ENCODE measurements around the gene MTCP1.

MTCP1 gene

DNA sequence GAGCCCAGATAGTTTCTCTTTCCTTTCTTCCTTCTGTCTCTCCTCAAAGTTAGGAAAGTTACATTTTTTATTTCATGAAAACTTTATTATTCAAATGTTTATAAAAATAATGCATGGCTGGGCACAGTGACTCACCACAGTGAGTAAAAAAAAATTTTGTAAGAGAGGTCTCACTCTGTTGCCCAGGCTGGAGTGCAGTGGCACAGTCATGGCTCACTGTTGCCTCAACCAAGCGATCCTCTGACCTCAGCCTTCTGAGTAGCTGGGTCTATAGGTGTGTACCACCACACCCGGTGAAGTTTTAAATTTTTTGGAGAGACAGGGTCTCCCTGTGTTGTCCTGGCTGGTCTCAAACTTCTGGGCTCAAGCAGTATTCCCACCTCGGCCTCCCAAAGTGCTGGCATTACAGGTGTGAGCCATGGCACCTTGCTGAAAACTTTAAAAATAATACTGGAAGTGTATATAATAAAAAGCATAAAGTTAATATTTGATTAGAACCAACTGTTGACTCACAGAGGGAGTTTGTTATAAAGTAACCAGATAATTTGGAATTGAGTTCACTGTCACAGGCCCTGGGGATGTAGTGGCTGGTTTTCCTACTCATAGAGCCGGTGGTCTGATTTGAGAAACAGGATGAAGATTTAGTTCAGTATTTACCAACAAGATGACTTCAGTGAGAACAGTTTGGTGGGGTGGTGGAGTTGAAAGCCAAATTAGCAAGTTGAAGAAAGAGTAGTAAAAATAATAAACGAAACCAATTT is 18.0 kb downstream of the MTCP1 start:
- no peak for DNase-seq

DNA sequence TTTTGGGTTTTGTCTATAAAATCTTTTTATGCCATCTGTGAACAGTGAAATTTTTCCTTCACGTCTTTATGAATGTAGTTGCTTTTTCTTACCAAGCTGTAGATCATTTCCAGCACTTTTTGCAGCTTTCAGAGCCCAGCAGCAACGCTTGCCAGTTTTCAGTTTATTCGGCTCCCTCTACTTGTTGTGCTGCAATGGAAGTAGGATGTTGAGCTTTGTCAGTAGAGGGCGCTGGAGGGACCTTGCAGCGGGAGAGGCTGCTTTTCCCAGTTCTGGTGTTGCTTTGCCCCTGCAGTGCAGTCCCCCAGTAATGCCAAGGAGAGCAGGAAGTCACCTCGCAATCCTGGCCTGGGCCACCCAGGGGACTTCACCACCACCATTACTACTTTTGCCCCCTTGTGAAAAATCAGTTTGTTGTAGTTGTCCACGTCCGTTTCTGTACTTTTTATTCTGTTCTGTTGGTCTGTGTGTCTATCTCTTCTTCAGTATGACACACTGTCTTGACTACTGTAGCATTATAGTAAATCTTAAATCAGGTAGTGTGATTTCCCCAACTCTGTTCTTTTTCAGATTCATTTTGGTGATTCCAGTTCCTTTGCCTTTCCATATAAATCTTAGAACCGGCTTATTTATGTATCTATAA is 21.8 kb downstream of the MTCP1 start:
- DNase-seq = peak; percentile 34

DNA sequence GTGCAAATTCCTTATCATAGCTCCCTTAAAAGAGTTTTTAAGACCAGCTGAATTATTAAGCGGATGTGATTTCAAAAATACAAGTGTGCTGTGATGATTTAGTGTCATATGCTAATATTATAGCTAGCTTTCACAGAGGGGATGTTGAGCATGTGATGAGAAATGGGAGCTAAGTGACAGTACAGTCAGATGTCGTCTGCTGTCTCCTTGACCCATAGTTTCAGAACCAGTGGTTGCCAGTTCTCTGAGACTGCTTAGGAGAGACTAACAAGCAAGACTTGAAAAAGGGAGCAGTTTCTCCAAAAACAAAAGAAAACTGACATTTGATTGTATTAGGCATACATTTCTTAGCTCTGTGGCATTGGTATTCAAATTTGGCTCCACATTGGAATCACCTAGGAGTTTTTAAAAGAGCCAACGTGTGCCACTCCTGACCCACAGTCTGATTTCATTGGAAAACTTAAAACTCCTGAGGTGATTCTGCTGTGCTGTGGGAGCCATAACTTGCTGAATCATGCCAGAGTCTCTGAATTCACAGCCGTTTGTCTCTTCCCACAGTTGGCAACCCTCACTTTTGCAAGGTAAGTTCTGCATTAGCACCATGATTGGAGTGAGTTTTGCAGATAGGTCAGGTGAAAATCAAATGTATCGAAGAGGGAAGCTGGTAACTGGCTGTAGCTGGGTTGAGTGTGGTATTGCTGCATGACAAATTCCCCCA is 24.0 kb downstream of the MTCP1 start:
- DNase-seq = no peak

DNA sequence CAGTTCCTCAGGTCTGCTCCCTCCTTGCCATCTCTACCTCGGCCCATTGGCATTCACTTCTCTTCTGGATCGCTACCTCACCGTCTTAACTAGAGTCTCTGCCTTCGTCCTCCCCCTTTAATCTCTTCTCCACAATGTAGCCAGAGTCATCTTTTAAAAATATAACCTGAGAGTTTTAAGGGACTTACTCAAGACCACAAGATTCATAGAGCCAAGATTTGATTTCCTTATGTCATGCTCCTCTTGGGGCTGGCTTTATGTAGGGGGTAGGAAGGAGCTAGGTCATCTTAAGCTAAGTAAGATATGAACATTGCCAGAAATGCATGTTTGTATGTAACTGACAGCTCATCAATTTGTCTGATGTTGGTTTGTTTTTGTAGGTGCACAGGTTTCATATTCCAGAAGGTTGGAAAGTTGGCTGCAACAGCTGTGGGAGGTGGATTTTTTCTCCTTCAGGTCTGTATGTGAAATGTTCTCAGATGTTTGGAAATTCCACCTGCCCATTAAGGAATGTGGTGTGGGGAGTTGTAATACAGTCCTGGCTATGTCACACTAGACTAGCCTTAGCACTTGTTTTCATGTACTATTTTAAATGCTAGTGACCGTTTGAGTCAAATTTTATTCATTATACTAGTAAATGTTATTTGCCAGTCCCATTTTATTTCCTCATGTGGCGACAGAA is 24.7 kb downstream of the MTCP1 start:
- no peak for DNase-seq

DNA sequence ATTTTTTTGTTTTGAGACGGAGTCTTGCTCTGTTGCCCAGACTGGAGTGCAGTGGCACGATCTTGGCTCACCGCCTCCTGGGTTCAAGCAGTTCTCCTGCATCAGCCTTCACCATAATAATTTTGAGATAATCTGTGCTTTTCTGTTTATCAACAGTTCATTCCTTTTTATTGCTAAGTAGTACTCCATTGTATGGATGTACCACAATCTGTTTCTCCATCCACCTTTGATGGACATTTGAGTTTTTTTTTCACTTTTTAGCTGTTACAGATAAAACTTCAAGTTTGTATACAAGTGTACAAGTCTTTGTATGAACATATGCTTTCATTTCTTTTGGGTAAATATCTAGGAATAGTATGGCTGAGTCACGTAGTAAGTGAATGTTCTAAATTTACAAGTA is 35.2 kb downstream of the MTCP1 start:
- DNase-seq = no peak

DNA sequence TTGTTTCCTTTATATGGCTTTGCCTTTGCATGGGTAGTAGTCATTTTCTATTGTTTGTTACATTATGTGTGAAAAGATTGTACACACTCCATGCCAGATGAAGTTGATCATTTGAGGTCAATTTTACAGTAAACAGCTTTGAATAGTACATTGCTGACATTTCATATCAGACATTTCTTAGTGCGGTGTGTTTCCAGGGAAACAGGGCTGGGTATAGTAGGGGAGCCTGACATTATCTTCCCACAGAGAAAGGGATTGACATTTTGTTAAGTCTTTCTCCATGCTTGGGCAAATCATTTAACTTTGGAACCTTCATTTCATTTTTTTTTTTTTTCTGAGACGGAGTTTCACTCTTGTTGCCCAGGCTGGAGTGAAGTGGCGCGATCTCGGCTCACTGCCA is 39.3 kb downstream of the MTCP1 start:
- no peak for DNase-seq

DNA sequence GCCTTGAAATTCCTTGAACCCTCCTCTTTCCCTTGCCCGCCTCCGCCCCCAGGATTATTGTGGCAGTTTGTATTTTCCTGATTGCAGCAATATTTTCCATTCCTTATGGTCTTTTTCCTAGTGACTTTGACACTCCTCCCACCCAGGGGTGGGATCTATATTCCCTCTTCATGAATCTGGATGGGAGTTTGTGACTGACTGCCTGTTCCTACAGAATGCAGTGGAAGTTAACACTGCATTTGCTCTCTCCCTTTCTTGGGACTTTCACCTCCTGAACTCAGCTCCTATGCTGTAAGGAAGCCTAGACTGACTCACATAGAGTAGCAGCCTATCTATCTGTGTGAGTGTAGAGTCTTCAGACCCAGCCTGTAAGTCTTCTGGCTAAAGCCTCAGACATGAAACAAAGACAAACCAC is 42.1 kb downstream of the MTCP1 start:
- DNase-seq = no peak

DNA sequence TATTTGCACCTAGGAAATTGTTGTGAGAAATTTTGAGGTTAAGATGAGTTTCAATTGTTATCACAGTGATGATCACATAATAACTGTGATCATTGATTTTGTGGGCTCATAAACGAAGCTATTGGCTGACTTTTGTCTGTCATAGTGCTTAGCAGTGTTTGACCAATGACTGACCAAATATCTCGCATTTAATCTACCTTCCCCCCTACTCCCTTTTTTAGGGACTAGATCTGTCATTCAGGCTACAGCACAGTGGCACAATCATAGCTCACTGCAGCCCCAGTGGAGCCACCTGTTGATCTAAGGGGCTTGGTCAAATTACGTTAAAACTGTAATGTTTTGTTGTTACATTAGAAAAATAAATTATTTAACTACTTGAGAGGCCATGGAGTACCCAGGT is 42.8 kb downstream of the MTCP1 start:
- no peak for DNase-seq

DNA sequence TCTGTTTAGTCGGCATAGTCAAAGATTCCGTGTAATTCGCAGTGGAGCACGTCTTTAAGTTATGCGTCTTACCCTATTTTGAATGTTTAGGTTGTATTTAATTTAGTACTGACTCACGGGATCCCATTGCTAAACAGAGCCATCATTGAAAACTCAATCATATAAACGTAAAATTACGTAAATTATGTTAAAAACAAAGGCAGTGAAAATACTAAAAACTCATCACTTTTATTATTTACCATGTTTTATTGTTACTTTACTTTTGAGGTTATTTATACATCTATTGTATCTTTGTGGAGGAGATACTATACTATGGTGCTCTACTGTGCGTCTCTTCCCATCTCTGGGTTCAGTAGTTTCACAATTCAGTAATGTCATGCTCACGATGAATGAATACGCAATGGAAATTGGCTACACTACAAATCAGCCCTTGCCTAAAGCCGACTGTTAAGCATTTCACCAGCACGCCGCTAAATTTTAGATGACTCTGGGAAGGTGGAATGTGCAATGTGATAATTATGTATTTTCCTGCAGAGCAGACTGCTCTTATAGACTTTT is 43.3 kb downstream of the MTCP1 start:
- no peak for DNase-seq

DNA sequence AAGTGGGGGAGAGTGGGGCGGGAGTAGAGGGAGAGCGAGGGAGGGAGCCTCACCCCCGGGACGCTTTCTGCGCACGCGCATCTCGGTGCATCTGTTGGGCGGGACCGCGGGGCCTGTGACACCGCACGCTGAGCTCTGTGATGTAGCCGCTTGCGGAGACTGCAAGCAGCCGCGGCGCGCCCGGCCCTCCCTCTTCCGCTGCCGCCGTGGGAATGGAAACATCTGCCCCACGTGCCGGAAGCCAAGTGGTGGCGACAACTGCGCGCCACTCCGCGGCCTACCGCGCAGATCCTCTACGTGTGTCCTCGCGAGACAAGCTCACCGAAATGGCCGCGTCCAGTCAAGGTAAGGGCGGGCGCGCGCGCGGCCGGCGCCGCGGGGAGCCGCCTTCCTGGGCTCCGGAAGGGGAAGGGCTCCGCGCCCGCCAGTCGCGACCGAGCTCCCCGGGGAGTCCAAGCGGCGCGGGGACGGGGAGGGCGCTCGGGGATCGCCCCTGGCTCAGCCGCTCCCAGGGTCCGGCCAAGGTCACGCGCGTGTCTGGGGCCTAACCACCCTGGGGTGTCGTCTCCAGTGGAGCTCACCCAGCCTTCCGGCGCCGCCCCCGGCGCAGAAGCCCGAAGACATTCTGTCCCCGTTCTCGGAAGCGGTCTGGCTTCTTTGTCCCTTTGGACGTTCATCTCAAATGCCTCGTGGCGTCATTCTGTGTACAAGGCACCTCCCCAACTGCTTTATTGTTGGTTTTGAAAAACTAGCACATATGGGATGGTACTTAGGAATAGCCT is 44.0 kb downstream of the MTCP1 start, which contains the start of gene FUNDC2:
Gene FUNDC2 (plus strand): TSS at position 118 of the 782 bp plus-strand sequence. CDS start 95 bp downstream, at position 213.
- peak; percentile 91 for DNase-seq

DNA sequence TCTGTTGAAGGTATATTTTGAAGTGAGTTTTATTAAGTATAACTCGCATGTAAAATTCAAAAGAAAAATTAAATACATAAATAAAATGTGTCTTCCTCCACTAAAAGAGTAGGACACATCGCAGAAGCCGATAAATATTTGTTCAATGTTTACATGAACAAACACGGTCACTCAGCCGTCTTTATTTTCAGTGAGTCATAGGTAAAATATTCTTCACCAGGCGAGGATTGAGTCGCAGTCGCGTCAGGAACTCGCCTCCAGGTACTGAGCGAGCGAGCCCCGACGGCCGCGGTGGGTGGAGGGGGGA is 44.6 kb downstream of the MTCP1 start:
- no peak for DNase-seq

DNA sequence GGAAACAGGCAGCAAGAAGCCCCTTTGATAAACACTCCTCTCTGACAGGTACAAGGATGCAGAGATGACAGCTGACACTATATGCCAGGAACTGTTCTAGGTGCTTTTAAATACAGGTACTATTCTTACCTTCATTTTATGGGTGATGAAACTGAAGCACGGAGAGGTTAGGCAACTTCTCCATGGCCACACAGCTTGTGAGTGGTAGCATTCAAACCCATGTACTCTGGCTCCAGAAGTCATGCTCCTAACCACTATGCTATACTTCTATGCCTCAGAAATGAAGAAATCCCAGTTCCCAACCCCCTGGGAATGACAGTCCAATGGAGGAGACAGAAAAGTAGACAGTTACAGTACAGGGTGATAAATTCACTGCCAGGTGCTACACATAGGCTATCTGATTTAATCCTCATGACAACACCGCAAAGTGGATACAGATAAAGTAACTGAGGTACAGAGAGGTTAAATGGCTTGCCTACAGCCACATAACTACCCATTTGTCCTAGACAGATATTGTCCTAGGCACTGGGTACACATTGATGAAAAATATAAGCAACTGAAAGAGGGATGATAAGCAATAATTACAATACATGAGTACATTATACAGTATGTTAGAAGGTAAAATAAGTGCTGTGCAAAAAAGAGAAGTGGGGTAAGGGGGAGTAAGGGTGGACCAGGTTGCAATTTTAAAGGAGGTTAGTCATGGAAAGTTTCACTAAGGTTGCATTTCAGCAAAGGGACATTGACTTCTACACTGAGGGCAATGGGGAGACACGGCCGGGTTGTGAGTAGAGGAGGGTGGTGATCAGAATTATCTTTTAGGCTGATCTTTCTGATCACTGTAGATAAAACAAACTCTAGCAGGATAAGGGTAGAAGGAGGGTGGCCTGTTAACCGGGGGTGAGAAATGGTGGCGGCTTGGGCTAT is 46.8 kb downstream of the MTCP1 start:
- DNase-seq = no peak

DNA sequence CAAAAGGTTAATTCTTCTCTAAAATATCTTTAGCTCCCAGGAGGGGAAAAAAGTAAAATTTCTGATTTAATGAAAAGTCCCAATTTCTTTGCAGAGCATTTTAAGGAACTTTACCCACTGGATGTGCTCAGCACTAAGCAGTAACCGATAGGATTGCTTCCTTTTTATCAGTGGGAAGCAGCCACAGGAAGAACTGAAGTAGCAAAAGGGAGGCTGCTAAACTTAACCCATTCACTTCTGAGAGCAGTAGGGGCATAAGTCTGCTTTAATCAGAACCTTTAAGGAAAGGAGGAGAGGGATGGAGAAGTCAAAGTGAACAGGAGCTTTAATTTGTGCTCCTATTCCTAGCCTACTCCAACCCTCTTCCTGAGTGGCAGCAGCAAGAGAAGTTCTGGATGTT is 48.4 kb downstream of the MTCP1 start, which contains the start of gene F8:
Gene F8 (minus strand): TSS at position 139 of the 400 bp plus-strand sequence. CDS start 171 bp downstream, outside the sequence.
- DNase-seq = no peak

DNA sequence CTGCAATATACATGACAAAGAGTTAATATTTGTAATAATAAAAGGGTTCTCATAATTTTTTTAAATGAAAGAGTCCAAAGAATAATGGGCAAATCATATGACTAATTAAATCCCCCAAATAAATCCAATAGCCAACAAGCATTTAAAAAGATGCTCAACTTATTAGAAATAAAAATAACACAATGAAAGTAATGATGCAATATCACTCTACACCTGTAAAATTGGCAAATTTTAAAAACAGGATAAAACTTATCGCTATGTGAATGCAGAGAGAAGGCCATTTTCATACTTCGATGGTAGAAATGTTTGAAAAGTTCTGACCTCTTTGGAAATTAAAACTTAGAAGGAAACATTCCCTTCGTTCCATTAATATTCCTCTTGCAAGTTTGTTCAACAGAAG is 50.3 kb downstream of the MTCP1 start:
- DNase-seq = no peak

Data from NCI-H1694 treated with DMSO at 0.1 percent for 48 hours (cell line).